ENCODE results near the gene TBX2.

TBX2 gene

GRCh38 chr17:61391595-61392291, 7.9 kb upstream of the TBX2 start:
- H3K27me3 ChIP-seq (ENCODE audit: control insufficient read depth, low read length): no peaks in the 10 kb centered on the region
- TF ChIP-seq EZH2phosphoT487 (IDR thresholded peaks at IDR 0.05; ENCODE audit: borderline replicate concordance, low read length) (no peak), CTCF (IDR thresholded peaks at IDR 0.05; ENCODE audit: low read depth, low read length, poor library complexity, severe bottlenecking) (no peak)
- no peaks in the 10 kb centered on the region for H4K20me1 ChIP-seq (ENCODE audit: control insufficient read depth, insufficient read depth, low read depth, low read length)
- no peak overlapping the region for H3K4me3 ChIP-seq (ENCODE audit: low read length)
- H3K27ac ChIP-seq (ENCODE audit: low read depth, low read length): no peak overlapping the region
- H3K9me3 ChIP-seq (ENCODE audit: control insufficient read depth, insufficient read depth, low read length): no peaks in the 10 kb centered on the region
- no peaks in the 10 kb centered on the region for H3F3A ChIP-seq (ENCODE audit: control insufficient read depth, insufficient read depth)
- no peaks in the 10 kb centered on the region for H3K79me2 ChIP-seq (ENCODE audit: control insufficient read depth, low read length)
- no peaks in the 10 kb centered on the region for H3K9me2 ChIP-seq (replicated peaks; ENCODE audit: control insufficient read depth, low read length)
- H3K4me2 ChIP-seq (ENCODE audit: low read length): no peak overlapping the region
- H3K36me3 ChIP-seq (ENCODE audit: control insufficient read depth, low read length): no peaks in the 10 kb centered on the region
- no peaks in the 10 kb centered on the region for H3K4me1 ChIP-seq (ENCODE audit: control insufficient read depth, low read length)

GRCh38 chr17:61392679-61393078, 7.0 kb upstream of the TBX2 start:
- Histone ChIP-seq H3K4me1 (ENCODE audit: control insufficient read depth, low read length) (no peaks in the 10 kb centered on the region), H3K9me3 (ENCODE audit: control insufficient read depth, insufficient read depth, low read length) (no peaks in the 10 kb centered on the region), H3K4me2 (ENCODE audit: low read length) (no peak overlapping the region), H3K27ac (ENCODE audit: low read depth, low read length) (no peak overlapping the region), H3K4me3 (ENCODE audit: low read length) (no peak overlapping the region), H3K79me2 (ENCODE audit: control insufficient read depth, low read length) (no peaks in the 10 kb centered on the region), H3K27me3 (ENCODE audit: control insufficient read depth, low read length) (no peaks in the 10 kb centered on the region), H4K20me1 (ENCODE audit: control insufficient read depth, insufficient read depth, low read depth, low read length) (no peaks in the 10 kb centered on the region), H3F3A (ENCODE audit: control insufficient read depth, insufficient read depth) (no peaks in the 10 kb centered on the region), H3K36me3 (ENCODE audit: control insufficient read depth, low read length) (no peaks in the 10 kb centered on the region), H3K9me2 (replicated peaks; ENCODE audit: control insufficient read depth, low read length) (no peaks in the 10 kb centered on the region)
- no peak for TF ChIP-seq EZH2phosphoT487 (IDR thresholded peaks at IDR 0.05; ENCODE audit: borderline replicate concordance, low read length)
- no peak for TF ChIP-seq CTCF (IDR thresholded peaks at IDR 0.05; ENCODE audit: low read depth, low read length, poor library complexity, severe bottlenecking)

- H3K4me1 ChIP-seq (ENCODE audit: control insufficient read depth, low read length): no peaks in the 10 kb centered on the region
- no peaks in the 10 kb centered on the region for H4K20me1 ChIP-seq (ENCODE audit: control insufficient read depth, insufficient read depth, low read depth, low read length)
- H3K9me3 ChIP-seq (ENCODE audit: control insufficient read depth, insufficient read depth, low read length): no peaks in the 10 kb centered on the region
- no peaks in the 10 kb centered on the region for H3K36me3 ChIP-seq (ENCODE audit: control insufficient read depth, low read length)
- no peak overlapping the region for H3K27ac ChIP-seq (ENCODE audit: low read depth, low read length)
- peak; percentile 51 for TF ChIP-seq CTCF (IDR thresholded peaks at IDR 0.05; ENCODE audit: low read depth, low read length, poor library complexity, severe bottlenecking)
- TF ChIP-seq EZH2phosphoT487 (IDR thresholded peaks at IDR 0.05; ENCODE audit: borderline replicate concordance, low read length): no peak
- H3F3A ChIP-seq (ENCODE audit: control insufficient read depth, insufficient read depth): no peaks in the 10 kb centered on the region
- H3K27me3 ChIP-seq (ENCODE audit: control insufficient read depth, low read length): peaks cover 2% of the 10 kb centered on the region; the same call in 1 of the 2 replicates
- H3K4me2 ChIP-seq (ENCODE audit: low read length): no peak overlapping the region
- H3K4me3 ChIP-seq (ENCODE audit: low read length): no peak overlapping the region
- H3K9me2 ChIP-seq (replicated peaks; ENCODE audit: control insufficient read depth, low read length): no peaks in the 10 kb centered on the region
- no peaks in the 10 kb centered on the region for H3K79me2 ChIP-seq (ENCODE audit: control insufficient read depth, low read length)
Observed at GRCh38 chr17:61393550-61393903, 6.1 kb upstream of the TBX2 start.
